ENCODE data around the gene USP7.
"Not testable (repeated sequence)": the region's sequence is repeated elsewhere in the genome, so short reads cannot be mapped to it uniquely, and the experiment has no call there.

USP7 gene

DNA sequence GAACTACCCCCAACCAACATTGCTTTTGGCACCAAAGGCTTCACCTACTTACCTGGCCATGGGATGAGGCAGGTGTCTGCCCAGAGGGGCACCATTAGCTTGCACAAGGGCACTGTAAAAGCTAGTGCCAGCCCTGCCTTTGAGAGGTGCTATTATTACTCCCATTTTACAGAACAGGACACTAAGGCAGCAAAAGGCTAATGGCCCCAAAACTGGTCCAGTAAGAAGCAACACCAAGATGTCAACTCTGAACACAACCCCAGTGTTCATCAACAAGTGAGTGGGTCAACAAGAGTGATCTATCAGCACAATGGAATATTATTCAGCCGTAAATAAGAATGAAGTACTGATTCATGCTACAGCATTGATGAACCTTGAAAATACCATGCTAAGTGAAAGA, 7.7 kb upstream of the USP7 start:
- DNase-seq, result no peak

GRCh38 chr16:8969202-8969897, 5.6 kb upstream of the USP7 start:
- not testable (repeated sequence) for DNase-seq

DNA sequence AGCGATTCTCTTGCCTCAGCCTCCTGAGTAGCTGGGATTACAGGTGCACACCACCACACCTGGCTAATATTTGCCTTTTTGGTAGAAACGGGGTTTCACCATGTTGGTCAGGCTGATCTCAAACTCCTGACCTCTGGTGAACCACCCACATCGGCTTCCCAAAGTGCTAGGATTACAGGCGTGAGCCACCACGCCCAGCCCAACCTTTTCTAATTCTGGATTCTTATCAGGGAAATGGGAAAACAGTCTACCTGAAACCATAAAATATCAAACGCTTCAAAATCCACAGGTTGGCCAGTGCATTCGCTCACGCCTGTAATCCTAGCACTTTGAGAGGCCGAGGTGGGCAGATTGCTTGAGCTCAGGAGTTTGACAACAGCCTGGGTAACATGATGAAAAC, 4.3 kb upstream of the USP7 start:
- not testable (repeated sequence) for DNase-seq

DNA sequence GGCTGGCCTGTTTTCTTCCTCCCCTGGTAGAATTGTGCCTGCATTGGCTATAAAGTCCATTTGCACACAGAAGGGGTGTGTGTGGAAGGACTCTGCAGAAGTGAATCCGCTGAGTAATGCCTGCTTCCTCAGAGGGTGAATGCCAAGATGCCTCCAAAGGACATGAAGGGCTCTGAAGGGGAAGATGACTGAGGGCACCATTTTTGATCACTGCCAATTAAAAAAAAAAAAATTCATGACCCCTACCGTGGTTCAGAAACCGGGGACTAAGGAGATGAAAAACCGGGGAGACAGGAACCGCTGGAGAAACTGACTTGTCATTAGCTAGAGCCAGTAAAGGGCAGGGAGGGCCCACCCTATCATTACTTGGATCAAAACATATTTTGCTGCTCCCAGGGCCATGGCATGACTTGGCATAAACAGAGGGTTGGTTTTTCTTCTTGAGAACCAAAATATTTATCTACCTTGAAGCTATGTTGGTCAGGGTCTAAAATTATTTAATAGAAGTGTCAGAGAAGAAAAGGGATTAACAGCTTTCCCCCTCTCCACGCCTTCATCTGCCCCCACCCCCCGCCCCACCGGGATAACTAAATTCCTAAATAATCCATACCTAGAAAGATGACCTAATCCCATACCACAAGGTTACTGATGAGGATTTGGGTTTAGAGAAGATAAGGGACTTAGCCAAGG, 3.6 kb upstream of the USP7 start:
- DNase-seq, result no peak

GRCh38 chr16:8966817-8967131, 3.1 kb upstream of the USP7 start:
- no peak for DNase-seq

- no peak for DNase-seq
These were observed 756 bp upstream of the USP7 start for GRCh38 chr16:8964462-8964861.

DNA sequence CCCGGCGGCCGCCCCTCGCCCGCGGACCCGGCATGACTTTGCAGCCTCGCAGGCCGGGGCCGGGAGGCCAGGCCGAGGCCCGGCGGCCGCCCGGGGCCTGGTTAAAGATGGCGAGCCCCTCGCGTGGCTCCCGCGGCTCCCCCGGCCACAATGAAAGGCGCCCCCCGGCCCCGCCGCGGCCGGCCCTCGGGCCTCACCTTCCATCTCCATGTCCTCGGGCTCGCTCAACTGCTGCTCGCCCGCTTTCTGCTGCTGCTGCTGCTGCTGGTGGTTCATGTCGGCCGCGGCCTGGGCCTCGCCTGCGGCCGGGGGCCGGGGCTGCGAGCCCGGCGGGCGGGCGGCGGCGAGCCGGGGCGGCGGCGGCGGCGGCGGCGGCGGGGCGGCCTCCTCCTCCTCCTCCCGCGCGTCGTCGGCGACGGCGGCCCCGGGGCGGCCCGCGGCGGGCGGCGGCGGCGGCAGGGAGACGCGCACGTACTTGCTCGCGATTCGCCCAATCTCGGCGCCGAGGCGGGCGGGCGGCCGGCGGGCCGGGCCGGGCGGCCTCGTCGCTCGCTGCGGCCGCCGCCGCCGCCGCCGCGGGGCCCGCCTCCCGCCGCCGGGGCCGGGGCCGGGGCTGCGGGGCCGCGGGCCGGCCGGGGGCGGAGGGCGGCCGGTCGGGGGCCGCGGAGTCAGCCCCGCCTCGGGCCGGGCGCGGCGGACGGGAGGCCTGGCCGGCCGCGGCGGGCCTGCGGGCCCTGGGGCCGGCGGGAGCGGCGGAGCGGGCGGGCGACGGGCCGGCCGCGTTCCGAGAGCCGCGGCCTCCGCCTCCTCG, 491 bp downstream of the USP7 start:
- no peak for DNase-seq

DNA sequence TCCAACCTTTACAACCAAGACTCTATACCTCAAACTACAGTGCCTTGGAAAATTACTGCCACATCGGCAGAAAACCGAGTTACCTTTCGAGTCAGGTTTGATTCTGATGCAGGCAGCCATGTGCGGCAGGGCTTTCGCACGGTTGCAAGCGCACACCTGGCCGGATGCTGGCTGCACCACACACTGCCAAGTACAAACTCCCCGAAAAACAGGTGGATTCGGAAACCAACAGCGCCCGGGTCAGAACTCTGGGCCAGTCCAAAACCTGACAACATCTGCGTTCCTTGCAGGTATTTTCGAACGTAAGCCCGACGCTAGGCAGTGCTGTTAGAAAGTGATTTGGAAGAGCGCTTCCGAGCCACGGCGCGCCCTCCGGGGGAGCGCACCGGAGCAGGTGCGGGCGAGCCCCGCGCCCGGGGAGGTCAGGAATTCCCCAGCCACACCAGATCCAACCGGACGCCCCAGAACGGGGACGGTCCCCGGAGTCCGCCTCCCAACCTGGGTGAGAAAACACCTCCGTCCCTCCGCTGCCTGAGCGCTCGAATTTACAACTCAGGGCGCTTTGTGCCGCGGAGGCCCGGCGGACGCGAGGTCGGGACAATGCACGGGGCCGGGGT, 1.2 kb downstream of the USP7 start:
- no peak for DNase-seq

GRCh38 chr16:8961811-8962390, 1.8 kb downstream of the USP7 start:
- DNase-seq, result no peak

GRCh38 chr16:8960788-8961109, 3.0 kb downstream of the USP7 start:
- no peak for DNase-seq

- no peak for DNase-seq
These were observed 3.6 kb downstream of the USP7 start for GRCh38 chr16:8959921-8960787.

DNA sequence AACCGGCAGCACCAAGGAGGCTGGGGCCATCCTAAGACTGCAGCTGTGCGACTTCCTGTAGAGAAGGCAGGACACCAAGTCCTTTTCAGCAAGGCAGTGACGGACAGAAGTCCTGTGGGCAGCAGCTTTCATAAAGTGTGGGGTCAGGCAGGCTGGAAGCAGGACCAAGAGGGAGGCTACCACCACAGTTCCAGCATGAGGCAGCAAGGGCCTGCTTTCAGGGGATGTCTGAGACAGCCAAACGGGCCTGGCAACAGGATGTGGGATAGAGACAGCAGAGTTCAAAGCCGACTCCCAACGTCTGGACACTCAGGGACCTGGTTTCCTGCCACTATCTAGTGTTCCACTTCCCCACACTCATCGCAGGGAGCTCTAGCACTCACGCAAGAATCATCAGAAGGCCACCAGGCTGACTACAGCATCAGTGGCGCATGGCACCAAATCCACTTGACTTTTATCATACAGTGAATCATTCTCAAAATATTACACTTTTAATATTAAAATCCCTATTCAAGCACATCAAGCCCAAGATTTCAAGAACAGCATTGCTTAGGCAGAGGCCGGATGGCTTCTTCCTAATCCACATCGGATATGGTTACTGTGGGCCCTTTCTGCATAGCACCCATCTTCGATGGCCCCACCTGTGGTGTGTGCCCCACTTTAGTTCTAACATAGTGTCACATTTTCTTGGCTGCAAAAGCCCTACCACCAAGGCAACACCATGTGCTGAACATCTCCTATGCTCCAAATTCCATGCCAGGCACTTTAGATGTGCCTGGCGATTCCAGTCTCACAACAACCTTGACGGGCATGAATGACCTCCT, 5.2 kb downstream of the USP7 start:
- DNase-seq, result no peak

DNA sequence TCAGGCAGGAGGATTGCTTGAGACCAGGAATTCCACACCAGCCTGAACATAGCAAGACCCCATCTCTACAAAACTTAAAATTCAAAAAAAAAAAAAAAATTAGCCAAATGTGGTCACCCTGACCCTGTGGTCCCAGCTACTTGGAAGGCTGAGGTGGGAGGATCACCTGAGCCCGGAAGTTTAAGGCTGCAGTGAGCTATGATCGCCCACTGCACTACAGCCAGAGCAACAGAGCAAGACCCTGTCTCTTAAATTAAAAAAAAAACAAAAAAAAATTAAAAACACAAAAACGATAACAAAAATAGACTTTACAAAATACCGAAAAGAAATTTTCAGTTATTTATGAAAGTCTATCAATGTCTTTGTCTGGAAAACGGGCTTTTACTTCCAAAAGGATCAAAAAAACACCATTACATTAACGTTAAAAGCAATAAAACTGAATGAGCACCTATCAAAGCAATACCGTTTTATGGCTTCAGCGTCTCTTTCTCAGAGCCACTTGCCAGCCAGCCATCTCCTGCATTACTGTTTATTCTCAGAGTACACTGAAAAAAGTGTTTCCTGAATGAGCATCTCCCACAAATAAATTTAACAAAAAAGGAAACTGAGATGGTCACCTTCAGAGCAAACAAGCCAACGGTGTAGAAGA, 6.1 kb downstream of the USP7 start:
- no peak for DNase-seq

DNA sequence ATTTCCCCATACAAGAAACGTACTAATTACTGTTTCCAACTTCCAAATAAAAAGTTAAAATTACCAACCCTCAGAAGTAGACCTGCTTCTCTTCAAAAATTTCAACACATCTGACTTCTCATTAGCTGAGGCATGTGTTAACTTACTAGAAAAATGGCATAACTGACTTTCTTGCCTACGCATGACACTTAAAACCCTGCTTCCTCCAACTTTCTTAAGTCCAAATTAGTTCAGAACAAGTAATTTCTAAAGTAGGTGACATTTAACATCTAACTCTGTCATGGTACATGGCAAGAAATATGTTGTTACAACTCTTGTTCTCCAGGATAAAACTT, 6.7 kb downstream of the USP7 start:
- no peak for DNase-seq

DNA sequence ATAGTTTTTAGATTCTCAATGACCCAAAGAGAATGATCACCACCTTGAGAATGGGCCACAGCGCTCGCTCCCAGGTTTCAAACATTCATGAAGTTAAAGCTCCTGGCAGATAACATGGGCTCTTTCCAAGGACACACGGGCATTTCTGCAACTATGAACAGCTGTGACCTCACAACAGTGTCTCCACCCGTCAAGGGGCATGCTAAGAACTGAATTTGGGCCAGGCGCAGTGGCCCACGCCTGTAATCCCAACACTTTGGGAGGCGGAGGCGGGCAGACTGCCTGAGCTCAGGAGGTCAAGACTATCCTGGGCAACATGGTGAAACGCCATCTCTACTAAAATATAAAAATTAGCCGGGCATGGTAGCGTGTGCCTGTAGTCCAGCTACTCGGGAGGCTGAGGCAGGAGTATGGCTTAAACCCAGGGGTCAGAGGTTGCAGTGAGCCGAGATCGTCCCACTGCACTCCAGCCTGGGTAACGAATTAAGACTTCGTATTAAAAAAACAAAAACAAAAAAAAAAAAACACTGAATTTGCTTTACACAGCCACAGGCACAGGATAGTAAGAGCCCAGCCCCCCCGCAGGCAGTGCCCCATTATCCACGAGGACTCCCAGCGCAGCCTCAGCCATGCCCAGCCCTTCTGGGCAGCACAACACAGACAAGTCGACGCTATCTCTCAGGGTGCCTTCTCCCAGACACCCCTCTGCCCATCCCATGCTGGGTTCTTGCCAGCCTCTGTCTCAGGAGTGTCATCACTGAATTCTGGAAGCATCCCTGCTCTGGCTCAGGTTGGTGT, 7.2 kb downstream of the USP7 start:
- no peak for DNase-seq

DNA sequence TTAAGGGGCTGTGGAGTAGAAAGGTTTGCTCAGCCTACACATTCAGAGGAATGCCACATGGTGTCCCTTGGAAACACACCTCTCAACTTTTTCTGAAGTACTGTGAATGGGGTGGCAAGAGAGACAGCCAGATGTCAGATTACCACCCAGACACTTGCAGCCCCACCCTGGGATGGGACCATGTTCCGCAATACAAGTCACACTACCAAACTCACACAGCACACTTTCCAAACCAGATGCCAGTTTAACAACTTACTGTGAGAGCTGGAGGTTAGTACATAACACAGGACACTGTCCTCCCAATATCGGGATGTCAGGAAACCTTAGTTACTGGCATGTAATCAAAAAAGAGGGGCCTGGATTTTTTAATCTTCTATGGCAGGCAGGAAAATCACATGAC, 7.9 kb downstream of the USP7 start:
- DNase-seq, result no peak

DNA sequence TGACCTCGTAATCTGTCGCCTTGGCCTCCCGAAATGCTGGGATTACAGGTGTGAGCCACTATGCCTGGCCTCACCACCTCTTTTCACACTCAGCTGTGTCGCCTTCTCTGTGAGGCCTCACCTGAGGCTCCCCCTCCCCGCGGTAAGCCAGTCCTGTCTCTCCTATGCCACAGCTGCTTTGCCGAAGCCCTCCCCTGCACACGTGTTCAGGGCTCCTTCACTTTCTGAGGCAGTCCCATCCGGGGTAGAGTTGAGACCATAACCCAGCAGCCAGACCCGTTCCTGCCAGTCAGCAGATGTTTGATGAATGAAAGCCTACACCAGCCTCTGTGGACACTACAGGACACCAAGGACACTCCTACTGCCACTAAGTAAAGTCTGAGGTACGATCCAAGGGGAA, 10.6 kb downstream of the USP7 start:
- no peak for DNase-seq

DNA sequence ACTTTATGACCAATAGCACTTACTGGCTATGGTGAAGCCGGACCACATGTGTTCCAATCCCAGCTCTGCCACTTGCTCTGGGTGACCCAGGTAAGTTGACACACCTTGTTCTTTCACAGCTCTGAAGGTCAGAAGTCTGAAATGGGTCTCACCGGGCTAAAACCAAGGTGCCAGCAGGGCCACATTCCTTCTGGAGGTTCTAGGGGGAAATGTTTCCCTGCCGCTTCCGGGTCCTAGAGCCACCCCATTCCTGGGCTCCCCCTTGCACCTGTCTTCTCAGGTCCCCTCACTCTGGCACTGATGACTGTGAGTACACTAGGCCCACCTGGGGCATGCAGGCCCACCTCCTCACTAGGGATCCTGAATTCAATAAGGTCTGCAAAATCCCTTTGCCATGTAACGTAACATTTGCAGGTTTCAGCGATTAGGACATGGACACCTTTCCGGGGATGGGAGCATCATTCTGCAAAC, 11.4 kb downstream of the USP7 start:
- no peak for DNase-seq

GRCh38 chr16:8951447-8952280, 12.0 kb downstream of the USP7 start:
- no peak for DNase-seq

Measured in NCI-H446 (cell line).